GM12872 (cell line): ENCODE measurements around the gene CHCHD6.

Experiments
- TF ChIP-seq, protein P1 (sequence below): IDR thresholded peaks from 3 replicates; pipeline ENCODE4 v1.5.1; 2011; ENCODE audit warnings: low read depth, mild to moderate bottlenecking, low read length, moderate library complexity; ENCODE audit not compliant: insufficient read depth

CHCHD6 gene

DNA sequence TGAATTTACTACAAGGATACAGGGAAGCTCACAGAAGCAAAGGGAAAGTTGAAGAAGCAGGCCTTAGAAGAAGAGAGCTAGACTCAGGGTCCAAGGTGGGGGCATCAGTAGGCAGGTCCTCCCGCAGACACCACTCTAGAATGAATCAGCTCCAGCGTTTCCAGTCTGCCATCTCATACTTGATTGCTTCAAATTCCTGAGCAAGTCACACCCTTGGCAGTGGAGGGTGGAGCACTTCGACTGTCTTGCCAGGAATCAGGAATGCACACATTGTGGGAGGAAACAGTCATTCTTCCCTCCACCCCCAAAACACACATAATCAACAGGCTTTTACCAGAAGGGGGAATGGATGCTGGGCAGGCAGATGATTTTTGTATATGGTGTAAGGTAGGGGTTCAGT lies 78.5 kb downstream of the CHCHD6 start:
- TF ChIP-seq, protein P1, sequence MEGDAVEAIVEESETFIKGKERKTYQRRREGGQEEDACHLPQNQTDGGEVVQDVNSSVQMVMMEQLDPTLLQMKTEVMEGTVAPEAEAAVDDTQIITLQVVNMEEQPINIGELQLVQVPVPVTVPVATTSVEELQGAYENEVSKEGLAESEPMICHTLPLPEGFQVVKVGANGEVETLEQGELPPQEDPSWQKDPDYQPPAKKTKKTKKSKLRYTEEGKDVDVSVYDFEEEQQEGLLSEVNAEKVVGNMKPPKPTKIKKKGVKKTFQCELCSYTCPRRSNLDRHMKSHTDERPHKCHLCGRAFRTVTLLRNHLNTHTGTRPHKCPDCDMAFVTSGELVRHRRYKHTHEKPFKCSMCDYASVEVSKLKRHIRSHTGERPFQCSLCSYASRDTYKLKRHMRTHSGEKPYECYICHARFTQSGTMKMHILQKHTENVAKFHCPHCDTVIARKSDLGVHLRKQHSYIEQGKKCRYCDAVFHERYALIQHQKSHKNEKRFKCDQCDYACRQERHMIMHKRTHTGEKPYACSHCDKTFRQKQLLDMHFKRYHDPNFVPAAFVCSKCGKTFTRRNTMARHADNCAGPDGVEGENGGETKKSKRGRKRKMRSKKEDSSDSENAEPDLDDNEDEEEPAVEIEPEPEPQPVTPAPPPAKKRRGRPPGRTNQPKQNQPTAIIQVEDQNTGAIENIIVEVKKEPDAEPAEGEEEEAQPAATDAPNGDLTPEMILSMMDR, result no peak

DNA sequence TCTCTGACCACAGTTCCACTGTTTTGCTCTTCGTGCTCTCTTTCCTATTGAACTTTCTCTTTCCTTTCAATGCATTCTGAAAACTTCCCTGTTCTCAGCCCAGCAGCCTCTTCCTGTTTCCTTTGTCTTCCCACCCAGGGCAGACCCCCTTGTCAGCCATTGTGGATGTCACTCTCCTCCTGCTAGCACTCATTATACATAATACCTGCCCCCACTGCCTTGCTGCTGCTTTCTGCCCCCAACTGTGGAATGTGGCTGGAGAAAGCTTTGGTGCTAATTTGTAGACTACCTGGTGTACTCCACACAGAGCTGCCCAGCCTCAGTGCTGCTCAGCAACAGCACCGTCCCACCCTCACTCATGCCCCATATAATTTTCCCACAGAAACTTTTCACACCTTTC lies 80.2 kb downstream of the CHCHD6 start:
- TF ChIP-seq, protein P1, result no peak

DNA sequence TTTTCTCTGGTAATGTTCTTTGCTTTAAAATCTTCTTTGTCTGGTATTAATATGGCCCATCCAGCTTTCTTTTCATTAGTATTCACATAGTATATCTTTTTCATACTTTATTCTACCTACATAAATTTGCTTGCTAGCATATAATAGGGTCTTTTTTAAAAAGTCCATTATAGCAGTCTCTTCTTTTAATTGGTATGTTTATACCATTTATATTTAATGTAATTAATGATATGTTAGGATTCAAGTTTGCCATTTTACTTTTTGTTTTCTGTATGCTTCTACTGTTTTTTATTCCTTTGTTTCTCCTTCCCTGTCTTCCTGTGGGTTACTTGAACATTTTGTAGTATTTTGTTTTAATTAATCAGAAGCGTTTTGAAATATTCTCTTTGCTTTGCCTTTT lies 89.0 kb downstream of the CHCHD6 start:
- TF ChIP-seq, protein P1, result no peak

DNA sequence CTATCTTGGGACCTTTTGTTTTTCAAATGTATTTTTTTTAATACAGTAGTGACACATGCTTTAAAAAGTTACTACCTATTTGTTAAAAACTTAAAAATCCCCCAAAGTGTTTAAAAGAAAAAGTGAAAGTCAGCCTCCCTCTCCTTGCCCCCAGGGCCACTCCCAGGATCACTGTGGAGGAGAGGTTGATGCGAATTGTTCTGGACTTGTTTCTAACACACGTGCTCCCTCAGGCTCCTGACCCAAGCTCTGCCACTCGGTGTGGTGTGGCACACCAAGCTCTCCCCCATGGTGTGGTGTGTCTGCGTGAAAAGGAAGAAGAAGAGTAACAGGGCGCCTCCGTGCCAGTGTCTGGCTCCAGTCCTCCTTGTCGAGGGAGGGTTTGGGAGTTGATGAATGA lies 93.5 kb downstream of the CHCHD6 start:
- TF ChIP-seq, protein P1, result no peak

DNA sequence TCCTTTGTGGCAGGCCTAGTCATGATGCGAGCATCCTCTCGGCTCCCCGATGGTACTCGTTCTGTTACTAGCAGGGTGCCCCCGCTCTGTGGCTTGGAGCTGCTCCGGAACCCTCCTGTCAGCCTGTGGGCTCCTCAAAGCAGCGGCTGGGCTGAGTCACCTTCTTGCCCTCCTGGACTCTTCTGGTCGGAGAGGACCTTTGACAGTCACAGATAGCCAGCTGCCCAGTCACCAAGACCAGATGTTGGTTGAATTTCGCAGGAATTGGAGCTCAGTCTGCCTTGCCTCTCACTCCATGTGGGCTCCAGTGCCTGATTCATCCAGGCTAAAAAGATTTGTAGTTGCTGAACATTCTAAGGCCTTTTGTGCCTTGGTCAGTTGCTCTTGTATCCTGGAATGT lies 94.5 kb downstream of the CHCHD6 start:
- TF ChIP-seq, protein P1, result no peak

DNA sequence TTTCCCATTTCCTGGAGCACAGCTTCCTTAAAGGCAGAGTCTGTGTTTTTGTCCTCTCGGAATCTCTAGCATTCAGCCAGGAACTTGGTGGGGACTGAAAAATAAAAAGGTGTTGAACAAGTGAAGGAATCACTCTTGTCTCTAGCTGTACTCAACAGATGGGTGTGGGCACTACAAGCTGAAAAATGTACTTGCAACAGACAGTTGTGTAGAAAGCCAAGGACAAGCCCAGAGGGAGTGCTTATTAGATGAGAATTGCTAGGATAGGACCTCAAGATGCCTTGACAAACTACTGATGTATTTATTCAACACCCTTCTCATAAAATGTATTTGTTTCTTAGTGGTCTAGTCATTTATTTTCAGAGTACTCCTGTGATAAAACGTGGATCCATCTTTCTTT lies 95.1 kb downstream of the CHCHD6 start:
- TF ChIP-seq, protein P1, result no peak

DNA sequence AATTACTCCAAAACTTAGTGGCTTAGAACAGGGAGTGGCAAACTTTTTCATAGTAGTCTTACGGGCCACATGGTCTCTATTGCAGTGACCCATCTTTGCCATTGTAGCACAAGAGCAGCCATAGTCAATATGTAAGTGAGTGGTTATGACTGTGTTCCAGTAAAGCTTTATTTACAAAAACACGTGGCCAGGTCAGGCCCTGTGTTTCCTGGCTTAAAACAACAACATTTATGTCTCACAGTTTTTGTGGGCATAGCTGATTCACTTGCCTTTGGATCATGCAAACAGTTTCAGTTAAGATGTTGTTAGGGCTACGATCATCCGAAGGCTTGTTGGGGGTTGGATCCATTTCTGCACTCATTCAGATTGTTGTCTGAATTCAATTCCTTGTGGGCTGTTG lies 103.8 kb downstream of the CHCHD6 start:
- TF ChIP-seq, protein P1, result no peak

DNA sequence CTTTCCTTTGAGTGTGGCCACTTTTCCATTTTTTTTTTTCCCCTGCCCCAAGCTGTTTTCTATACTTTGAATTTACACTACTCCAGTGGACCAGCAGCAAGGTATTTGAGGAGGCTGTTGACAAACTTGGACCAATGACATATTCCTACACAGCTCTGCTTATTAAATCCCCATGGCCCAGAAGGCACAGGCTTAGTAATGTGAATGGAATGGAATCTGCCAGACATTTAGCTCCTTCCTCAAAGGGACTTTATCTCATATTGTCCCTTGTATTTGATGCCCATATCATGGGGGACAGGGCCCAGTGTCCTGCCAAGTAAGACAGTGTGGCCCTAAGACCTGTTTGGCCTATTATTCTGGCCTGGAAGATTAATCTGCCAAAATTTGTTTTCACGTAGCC lies 107.5 kb downstream of the CHCHD6 start:
- TF ChIP-seq, protein P1, result no peak
